Measurements from ENCODE around the gene TSSK2. TPM values are rescaled to one million over a fixed set of nuclear protein-coding genes. Genes with fewer than 3 reads are reported as not detected.

TSSK2 gene
- total and polyA plus RNA-seq, 2 experiments from 2014 or later, result not detected

- DNase-seq (ENCODE audit: low spot score), result no peak
- peaks cover 51% of the 10 kb centered on the region for H3K4me1 Mint-ChIP-seq
- Histone ChIP-seq H3K27me3 (ENCODE audit: insufficient read depth) (peaks cover 29% of the 10 kb centered on the region), H3F3A (replicated peaks; ENCODE audit: low read depth) (peaks cover 31% of the 10 kb centered on the region), H3K9me2 (ENCODE audit: insufficient read depth) (no peaks in the 10 kb centered on the region), H3K79me2 (replicated peaks; ENCODE audit: insufficient read depth) (peaks cover 32% of the 10 kb centered on the region), H3K4me2 (peak overlapping the region; percentile 100), H2AFZ (no peak overlapping the region), H3K4me3 (peak overlapping the region; percentile 98; the same call in 1 of the 2 replicates), H3K36me3 (ENCODE audit: insufficient read depth) (no peaks in the 10 kb centered on the region), H3K4me1 (ENCODE audit: insufficient read depth) (peaks cover 40% of the 10 kb centered on the region), H3K27ac (ENCODE audit: low read depth) (peak overlapping the region; percentile 88), H4K20me1 (replicated peaks; ENCODE audit: insufficient read depth) (peaks cover 7% of the 10 kb centered on the region)
- H3K27ac Mint-ChIP-seq, result peak overlapping the region; percentile 91; the same call in 1 of the 2 replicates
- TF ChIP-seq CREB1 (CRISPR knock-in tag; IDR thresholded peaks at IDR 0.05; ENCODE audit: low read depth), result no peak
- no peak for TF ChIP-seq REST (IDR thresholded peaks at IDR 0.05; ENCODE audit: unreplicated experiment)
- no peak for TF ChIP-seq STAT1 (IDR thresholded peaks at IDR 0.05; ENCODE audit: unreplicated experiment)
- no peak for ATAC-seq
- peak overlapping the region; percentile 94 for H3K4me3 Mint-ChIP-seq
- no peaks in the 10 kb centered on the region; the same call in 2 of the 3 replicates for H3K9me3 Mint-ChIP-seq
- H3K27me3 Mint-ChIP-seq (ENCODE audit: insufficient read depth, low read depth, poor library complexity), result peaks cover 62% of the 10 kb centered on the region
- peaks cover 16% of the 10 kb centered on the region; the same call in 2 of the 3 replicates for H3K36me3 Mint-ChIP-seq (ENCODE audit: low read depth)
Observed at GRCh38 chr22:19173047-19174035, 42.2 kb downstream of the TSSK2 start.

- peak overlapping the region; percentile 88 for H3K27ac ChIP-seq (ENCODE audit: low read depth)
- peak overlapping the region; percentile 28; the same call in 1 of the 2 replicates for H3K4me3 ChIP-seq
- H3K27me3 ChIP-seq (ENCODE audit: insufficient read depth), result peaks cover 19% of the 10 kb centered on the region
- peak; percentile 84 for DNase-seq (ENCODE audit: low spot score)
- H3K79me2 ChIP-seq (replicated peaks; ENCODE audit: insufficient read depth), result peaks cover 32% of the 10 kb centered on the region
- peaks cover 52% of the 10 kb centered on the region for H3K27me3 Mint-ChIP-seq (ENCODE audit: insufficient read depth, low read depth, poor library complexity)
- H3K4me1 ChIP-seq (ENCODE audit: insufficient read depth), result peaks cover 40% of the 10 kb centered on the region
- H3K9me3 Mint-ChIP-seq, result no peaks in the 10 kb centered on the region; the same call in 2 of the 3 replicates
- TF ChIP-seq EZH2phosphoT487 (IDR thresholded peaks at IDR 0.05; ENCODE audit: unreplicated experiment) (no peak), CTCF (conservative IDR thresholded peaks at IDR 0.05; ENCODE audit: low read depth in 2 of 2) (no peak), POLR2AphosphoS5 (IDR thresholded peaks at IDR 0.05; ENCODE audit: low read depth) (peak; percentile 12), ZNF114 (CRISPR knock-in tag; IDR thresholded peaks at IDR 0.05) (no peak), CREB1 (CRISPR knock-in tag; IDR thresholded peaks at IDR 0.05; ENCODE audit: low read depth) (0 out of 2 replicates have a peak, but pooled peaks have one; percentile 20), NANOG (IDR thresholded peaks at IDR 0.05; ENCODE audit: borderline replicate concordance) (no peak), ETS1 (IDR thresholded peaks at IDR 0.05) (no peak)
- H4K20me1 ChIP-seq (replicated peaks; ENCODE audit: insufficient read depth), result peaks cover 7% of the 10 kb centered on the region
- peak overlapping the region; percentile 86 for H3K27ac Mint-ChIP-seq
- no peak overlapping the region for H2AFZ ChIP-seq
- H3K4me2 ChIP-seq, result peak overlapping the region; percentile 100
- H3K9me2 ChIP-seq (ENCODE audit: insufficient read depth), result no peaks in the 10 kb centered on the region
- H3K4me1 Mint-ChIP-seq, result peaks cover 48% of the 10 kb centered on the region
- peaks cover 16% of the 10 kb centered on the region; the same call in 2 of the 3 replicates for H3K36me3 Mint-ChIP-seq (ENCODE audit: low read depth)
- no peaks in the 10 kb centered on the region for H3K36me3 ChIP-seq (ENCODE audit: insufficient read depth)
- H3K4me3 Mint-ChIP-seq, result peak overlapping the region; percentile 43
- peak; percentile 1; the same call in 2 of the 3 replicates for ATAC-seq
- peaks cover 35% of the 10 kb centered on the region for H3F3A ChIP-seq (replicated peaks; ENCODE audit: low read depth)
Observed at GRCh38 chr22:19174106-19175025, 43.3 kb downstream of the TSSK2 start.

All from GM23338 (cell line).